Stimulated activated CD4-positive, alpha-beta T cell treated with anti-CD3 and anti-CD28 coated beads, Interleukin-4, amount 100 ng/mL, for 1 hour (primary cell): ENCODE results near the gene BATF3.
A peak's percentile ranks its signal among the peaks of the same experiment; 100 is the strongest.
"Not testable (repeated sequence)": the region's sequence is repeated elsewhere in the genome, so short reads cannot be mapped to it uniquely, and the experiment has no call there.

Source experiments
- DNase-seq: peaks from one replicate; pipeline ENCODE4 v3.0.0-alpha.2; 2020

Gene BATF3

GRCh38 chr1:212684076-212684475, 15.6 kb downstream of the BATF3 start:
- no peak for DNase-seq

- peak; percentile 30 for DNase-seq
Observed at GRCh38 chr1:212683357-212683722, 16.3 kb downstream of the BATF3 start.

- no peak for DNase-seq
Observed at GRCh38 chr1:212680680-212681389, 18.8 kb downstream of the BATF3 start.

- no peak for DNase-seq
Observed at GRCh38 chr1:212678456-212679410, 20.9 kb downstream of the BATF3 start.

- DNase-seq, result no peak
Observed at GRCh38 chr1:212677573-212677972, 22.1 kb downstream of the BATF3 start.

- no peak for DNase-seq
Observed at GRCh38 chr1:212677136-212677535, 22.5 kb downstream of the BATF3 start.

- no peak for DNase-seq
Observed at GRCh38 chr1:212675675-212676074, 24.0 kb downstream of the BATF3 start.

GRCh38 chr1:212674872-212675271, 24.8 kb downstream of the BATF3 start:
- DNase-seq, result no peak

- no peak for DNase-seq
Observed at GRCh38 chr1:212671342-212672031, 28.2 kb downstream of the BATF3 start.

- no peak for DNase-seq
Observed at GRCh38 chr1:212670882-212671281, 28.8 kb downstream of the BATF3 start.

- DNase-seq, result no peak
Observed at GRCh38 chr1:212670301-212670700, 29.3 kb downstream of the BATF3 start.

GRCh38 chr1:212669600-212669999, 30.0 kb downstream of the BATF3 start:
- DNase-seq, result no peak

GRCh38 chr1:212669102-212669501, 30.5 kb downstream of the BATF3 start:
- no peak for DNase-seq

GRCh38 chr1:212668477-212668876, 31.2 kb downstream of the BATF3 start:
- no peak for DNase-seq

GRCh38 chr1:212667223-212668139, 32.2 kb downstream of the BATF3 start:
- no peak for DNase-seq

GRCh38 chr1:212666116-212666775, 33.4 kb downstream of the BATF3 start:
- DNase-seq, result no peak

- DNase-seq, result peak; percentile 87
Observed at GRCh38 chr1:212665241-212666115, 34.2 kb downstream of the BATF3 start.

GRCh38 chr1:212664409-212665199, 35.0 kb downstream of the BATF3 start:
- DNase-seq, result no peak

- not testable (repeated sequence) for DNase-seq
Observed at GRCh38 chr1:212658250-212658649, 41.4 kb downstream of the BATF3 start.

GRCh38 chr1:212656730-212657129, 42.9 kb downstream of the BATF3 start:
- no peak for DNase-seq
